IMR-90 (cell line): Measurements from ENCODE around the gene SMOC1. TPM values are rescaled to one million over a fixed set of nuclear protein-coding genes. Genes with fewer than 3 reads are reported as not detected.

ENCODE experiments used
- ATAC-seq: fragments of 200-7000 bp; cut with Tn5 transposase; 2 replicates; pipeline ENCODE4 v1.9.1; 2020; ENCODE audit warnings: low read depth, mild to moderate bottlenecking, moderate library complexity
- BruUV-seq: library from RNA; stranded (reverse); fragments of 400-500 nt; replicated peaks from 2 replicates; lab custom pipeline; 2021; lab: Mats Ljungman, UMichigan
- CTCF ChIA-PET: fragments of 300-600 bp; formaldehyde crosslinking; extraction: SDS; loops from one replicate; lab custom pipeline; 2021; ENCODE audit warnings: antibody characterized with exemption; lab: Yijun Ruan, JAX
- POLR2A ChIA-PET: fragments of 300-600 bp; sonication (Branson Sonifier 250); formaldehyde crosslinking; loops from one replicate; lab custom pipeline; 2022; ENCODE audit warnings: antibody characterized with exemption; ENCODE audit not compliant: unreplicated experiment; lab: Charles Lee
- DNase-seq: peaks from one replicate; pipeline ENCODE4 v3.0.0; 2013
- H2AFZ ChIP-seq: replicated peaks from 2 replicates; pipeline ENCODE3; 2013; ENCODE audit warnings: low read length, mild to moderate bottlenecking; ENCODE audit not compliant: poor library complexity
- H2AK5ac ChIP-seq: 2 replicates; pipeline ENCODE4 v1.6.1; 2013; ENCODE audit warnings: low read depth, low read length, inconsistent platforms
- H2AK9ac ChIP-seq: replicated peaks from 2 replicates; pipeline ENCODE3; 2013; ENCODE audit warnings: mild to moderate bottlenecking, low read depth, low read length, moderate library complexity; ENCODE audit not compliant: poor library complexity
- H2BK120ac ChIP-seq: 2 replicates; pipeline ENCODE4 v1.6.1; 2013; ENCODE audit warnings: low read depth, low read length, inconsistent platforms
- H2BK15ac ChIP-seq: 3 replicates; pipeline ENCODE4 v1.6.1; 2013; ENCODE audit warnings: low read depth, low read length, inconsistent platforms
- H2BK20ac ChIP-seq: 2 replicates; pipeline ENCODE4 v1.6.1; 2013; ENCODE audit warnings: low read depth, mild to moderate bottlenecking, inconsistent platforms, low read length, moderate library complexity
- H2BK5ac ChIP-seq: 2 replicates; pipeline ENCODE4 v1.6.1; 2013; ENCODE audit warnings: mild to moderate bottlenecking, low read depth, low read length, inconsistent platforms; ENCODE audit not compliant: poor library complexity, severe bottlenecking
- H3K14ac ChIP-seq: replicated peaks from 2 replicates; pipeline ENCODE4 v1.6.1; 2013; ENCODE audit warnings: low read depth, low read length, inconsistent platforms
- H3K18ac ChIP-seq: 2 replicates; pipeline ENCODE4 v1.6.1; 2013; ENCODE audit warnings: low read depth, low read length, control low read depth
- H3K23ac ChIP-seq: 2 replicates; pipeline ENCODE4 v1.6.1; 2013; ENCODE audit warnings: low read depth, low read length, inconsistent platforms
- H3K27ac ChIP-seq: 2 replicates; pipeline ENCODE4 v1.5.1; 2013; ENCODE audit warnings: mild to moderate bottlenecking, control low read depth, low read length; ENCODE audit not compliant: insufficient read depth
- H3K27me3 ChIP-seq: 2 replicates; pipeline ENCODE4 v1.6.1; 2013; ENCODE audit warnings: low read length; ENCODE audit not compliant: control insufficient read depth, insufficient read depth
- H3K36me3 ChIP-seq: 2 replicates; pipeline ENCODE4 v1.6.1; 2013; ENCODE audit warnings: low read length, mixed read lengths; ENCODE audit not compliant: control insufficient read depth, insufficient read depth
- H3K4ac ChIP-seq: 2 replicates; pipeline ENCODE4 v1.6.1; 2013; ENCODE audit warnings: low read depth, low read length, inconsistent platforms
- H3K4me1 ChIP-seq: 2 replicates; pipeline ENCODE4 v1.6.1; 2013; ENCODE audit warnings: low read length, mixed read lengths; ENCODE audit not compliant: control insufficient read depth, insufficient read depth
- H3K4me2 ChIP-seq: 2 replicates; pipeline ENCODE4 v1.6.1; 2013; ENCODE audit warnings: low read depth, mild to moderate bottlenecking, control low read depth, low read length, moderate library complexity
- H3K4me3 ChIP-seq: 2 replicates; pipeline ENCODE4 v1.5.1; 2013; ENCODE audit warnings: low read depth, mild to moderate bottlenecking, control low read depth, low read length, moderate library complexity; ENCODE audit not compliant: insufficient read depth
- H3K56ac ChIP-seq: 2 replicates; pipeline ENCODE4 v1.6.1; 2013; ENCODE audit warnings: low read length, inconsistent platforms; ENCODE audit not compliant: insufficient read depth; ENCODE audit errors: extremely low read depth
- H3K79me1 ChIP-seq, 2 experiments: 2 replicates each; pipeline ENCODE4 v1.6.1; 2013; ENCODE audit warnings: low read length in 2 of 2, inconsistent platforms in 1 of 2, low read depth in 1 of 2
- H3K9ac ChIP-seq: 2 replicates; pipeline ENCODE4 v1.6.1; 2013; ENCODE audit warnings: low read depth, low read length, control low read depth
- H3K9me1 ChIP-seq: 2 replicates; pipeline ENCODE4 v1.6.1; 2013; ENCODE audit warnings: low read length, inconsistent platforms; ENCODE audit not compliant: insufficient read depth
- H3K9me3 ChIP-seq: 2 replicates; pipeline ENCODE4 v1.6.1; 2013; ENCODE audit warnings: low read length; ENCODE audit not compliant: control insufficient read depth, insufficient read depth
- H4K20me1 ChIP-seq: 2 replicates; pipeline ENCODE4 v1.6.1; 2013; ENCODE audit warnings: low read length, inconsistent platforms; ENCODE audit not compliant: insufficient read depth
- H4K5ac ChIP-seq: 2 replicates; pipeline ENCODE4 v1.6.1; 2013; ENCODE audit warnings: mild to moderate bottlenecking, low read depth, low read length, control low read depth
- H4K8ac ChIP-seq, 2 experiments: 2 replicates each; pipeline ENCODE4 v1.6.1; 2013; ENCODE audit warnings: low read depth in 2 of 2, low read length in 2 of 2, control low read depth in 1 of 2, inconsistent platforms in 1 of 2
- H4K91ac ChIP-seq: 2 replicates; pipeline ENCODE4 v1.6.1; 2013; ENCODE audit warnings: low read depth, low read length, inconsistent platforms; ENCODE audit not compliant: insufficient read depth
- BHLHE40 ChIP-seq: fragments of 150-350 bp; IDR thresholded peaks from 2 replicates; pipeline ENCODE4 v1.6.1; 2016; ENCODE audit warnings: mild to moderate bottlenecking, low read depth, low read length
- CEBPB ChIP-seq: IDR thresholded peaks from 2 replicates; pipeline ENCODE4 v1.6.1; 2012; ENCODE audit warnings: low read depth, low read length, improper control_type of control experiment
- FOS ChIP-seq: fragments of 150-350 bp; IDR thresholded peaks from 2 replicates; pipeline ENCODE4 v1.6.1; 2016; ENCODE audit warnings: low read depth, low read length
- NFE2L2 ChIP-seq: fragments of 150-350 bp; IDR thresholded peaks from 2 replicates; pipeline ENCODE4 v1.6.1; 2016; ENCODE audit warnings: low read depth, mild to moderate bottlenecking, low read length
- POLR2A ChIP-seq: IDR thresholded peaks from 2 replicates; pipeline ENCODE4 v1.6.1; 2012; ENCODE audit warnings: mild to moderate bottlenecking, low read depth, low read length
- RCOR1 ChIP-seq: IDR thresholded peaks from 2 replicates; pipeline ENCODE4 v1.6.1; 2012; ENCODE audit warnings: mild to moderate bottlenecking, low read length, improper control_type of control experiment; ENCODE audit not compliant: insufficient replicate concordance
- WGBS, 2 experiments: methylation state at CpG; one replicate each; pipeline versions ENCODE4 v1.1.5 to v1.1.7; 2013; ENCODE audit warnings: missing lambda C conversion rate in 2 of 2; ENCODE audit not compliant: insufficient read length in 1 of 2; ENCODE audit errors: extremely low coverage in 2 of 2; 5-methylcytosine and 5-hydroxymethylcytosine counted together
- dilution Hi-C: fragments of 300-500 bp; cut with HindIII; formaldehyde crosslinking; loops from one replicate; pipeline ENCODE4 v1.14.3; 2018; ENCODE audit warnings: low sequenced_read_pairs; ENCODE audit not compliant: unreplicated experiment
- in situ Hi-C: fragments of 300-500 bp; cut with MboI; formaldehyde crosslinking; loops from 3 replicates; pipeline ENCODE4 v1.14.3; 2019; ENCODE audit warnings: low sequenced_read_pairs, inconsistent platforms, mixed read lengths
- intact Hi-C: fragments of 100-400 bp; cut with micrococcal nuclease; formaldehyde crosslinking; loops from 2 replicates; pipeline ENCODE4 v1.10.0; 2022
- polyA plus RNA-seq, 3 experiments: library from polyadenylated mRNA; depleted of rRNA; stranded (reverse); fragments of >200 nt; gene quantifications; 2 replicates each; pipeline ENCODE4 v1.2.3, GENCODE V29; 2012; ENCODE audit warnings: low replicate concordance in 1 of 3
- total RNA-seq: library from RNA; depleted of rRNA; stranded (reverse); fragments of >200 nt; gene quantifications from 2 replicates; pipeline ENCODE4 v1.2.3, GENCODE V29; 2012

SMOC1 gene
- total and polyA plus RNA-seq, 2 of the 4 experiments (the other 2 are of a cell fraction): 0.90 to 4.1 TPM

DNA sequence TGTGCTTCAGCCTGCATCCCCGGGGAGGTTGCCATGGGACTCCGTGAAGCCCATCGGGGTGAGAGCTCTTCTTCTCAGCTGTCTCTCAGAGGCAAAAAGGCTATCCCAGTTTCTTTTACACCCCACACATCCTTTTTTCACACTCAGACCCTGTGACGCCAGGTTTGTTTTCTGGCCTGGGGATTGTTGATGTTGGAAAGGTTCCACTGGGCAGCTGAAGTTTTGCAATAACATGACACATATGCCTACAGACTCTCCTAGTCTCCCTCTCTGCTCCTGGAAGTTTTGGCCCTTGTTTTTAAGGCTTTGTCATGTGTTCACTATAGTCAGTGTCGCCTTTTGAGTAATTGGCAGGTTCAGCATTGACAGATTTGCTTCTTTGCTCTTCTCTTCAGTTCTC is 118.6 kb downstream of the SMOC1 start:
- in situ Hi-C loops (no loop called here), dilution Hi-C loops (no loop called here), intact Hi-C loops (no loop called here)
- Histone ChIP-seq H3K9me1 (peaks cover 21% of the 10 kb centered on the region), H4K5ac (peak overlapping the region; percentile 76), H2AK5ac (peak overlapping the region; percentile 91), H3K23ac (peak overlapping the region; percentile 48; the same call in 1 of the 2 replicates), H3K56ac (0 out of 2 replicates have a peak overlapping the region, but pooled peaks have one; percentile 5), H3K4me3 (no peak overlapping the region), H3K9me3 (no peaks in the 10 kb centered on the region), H3K18ac (peak overlapping the region; percentile 92; the same call in 1 of the 2 replicates), H2BK120ac (peak overlapping the region; percentile 87), H2BK20ac (peak overlapping the region; percentile 81), H3K9ac (no peak overlapping the region), H4K91ac (peak overlapping the region; percentile 88), H3K4me2 (peak overlapping the region; percentile 44), H3K79me1 (peaks cover 0 to 4% of the 10 kb centered on the region in 2 experiments; a peak in 1 of 4 replicates), H2AK9ac (peak overlapping the region; percentile 63), H4K8ac (peak overlapping the region; percentile 79 to 80; a peak in 3 of 4 replicates), H2AFZ (peak overlapping the region; percentile 10), H3K27me3 (no peaks in the 10 kb centered on the region), H2BK5ac (peak overlapping the region; percentile 92), H3K4ac (peak overlapping the region; percentile 71), H3K27ac (peak overlapping the region; percentile 86), H3K14ac (peak overlapping the region; percentile 43; the same call in 1 of the 2 replicates), H3K4me1 (peaks cover 27% of the 10 kb centered on the region), H2BK15ac (peak overlapping the region; percentile 96), H4K20me1 (no peaks in the 10 kb centered on the region), H3K36me3 (no peaks in the 10 kb centered on the region)
- BruUV-seq: no TSS peak
- TF ChIP-seq POLR2A: no peak
- 0 out of 2 replicates have a peak, but pooled peaks have one; percentile 3 for TF ChIP-seq NFE2L2
- peak; percentile 50; the same call in 1 of the 2 replicates for TF ChIP-seq BHLHE40
- peak; percentile 43; the same call in 1 of the 2 replicates for TF ChIP-seq FOS
- peak; percentile 98 for TF ChIP-seq CEBPB
- no peak for TF ChIP-seq RCOR1
- no CpG with 5 or more reads among the region's 5 CpGs for WGBS, 2 experiments
- CTCF ChIA-PET: no interaction called here
- peak; percentile 15; the same call in 1 of the 2 replicates for ATAC-seq
- POLR2A ChIA-PET: no interaction called here
- peak; percentile 96 for DNase-seq
